IPS-18c (cell line): Measurements from ENCODE around the gene IL22RA1.

Experiments
- H3K4me3 ChIP-seq: 2 replicates; pipeline ENCODE4 v1.7.0; 2013; ENCODE audit warnings: low read depth, mild to moderate bottlenecking, low read length, moderate library complexity; ENCODE audit not compliant: insufficient read depth
- H3K9me3 ChIP-seq: one replicate; pipeline ENCODE4 v1.6.1; 2013; ENCODE audit warnings: mild to moderate bottlenecking, low read length, moderate library complexity; ENCODE audit not compliant: control insufficient read depth, insufficient read depth

The IL22RA1 gene, protein sequence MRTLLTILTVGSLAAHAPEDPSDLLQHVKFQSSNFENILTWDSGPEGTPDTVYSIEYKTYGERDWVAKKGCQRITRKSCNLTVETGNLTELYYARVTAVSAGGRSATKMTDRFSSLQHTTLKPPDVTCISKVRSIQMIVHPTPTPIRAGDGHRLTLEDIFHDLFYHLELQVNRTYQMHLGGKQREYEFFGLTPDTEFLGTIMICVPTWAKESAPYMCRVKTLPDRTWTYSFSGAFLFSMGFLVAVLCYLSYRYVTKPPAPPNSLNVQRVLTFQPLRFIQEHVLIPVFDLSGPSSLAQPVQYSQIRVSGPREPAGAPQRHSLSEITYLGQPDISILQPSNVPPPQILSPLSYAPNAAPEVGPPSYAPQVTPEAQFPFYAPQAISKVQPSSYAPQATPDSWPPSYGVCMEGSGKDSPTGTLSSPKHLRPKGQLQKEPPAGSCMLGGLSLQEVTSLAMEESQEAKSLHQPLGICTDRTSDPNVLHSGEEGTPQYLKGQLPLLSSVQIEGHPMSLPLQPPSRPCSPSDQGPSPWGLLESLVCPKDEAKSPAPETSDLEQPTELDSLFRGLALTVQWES

DNA sequence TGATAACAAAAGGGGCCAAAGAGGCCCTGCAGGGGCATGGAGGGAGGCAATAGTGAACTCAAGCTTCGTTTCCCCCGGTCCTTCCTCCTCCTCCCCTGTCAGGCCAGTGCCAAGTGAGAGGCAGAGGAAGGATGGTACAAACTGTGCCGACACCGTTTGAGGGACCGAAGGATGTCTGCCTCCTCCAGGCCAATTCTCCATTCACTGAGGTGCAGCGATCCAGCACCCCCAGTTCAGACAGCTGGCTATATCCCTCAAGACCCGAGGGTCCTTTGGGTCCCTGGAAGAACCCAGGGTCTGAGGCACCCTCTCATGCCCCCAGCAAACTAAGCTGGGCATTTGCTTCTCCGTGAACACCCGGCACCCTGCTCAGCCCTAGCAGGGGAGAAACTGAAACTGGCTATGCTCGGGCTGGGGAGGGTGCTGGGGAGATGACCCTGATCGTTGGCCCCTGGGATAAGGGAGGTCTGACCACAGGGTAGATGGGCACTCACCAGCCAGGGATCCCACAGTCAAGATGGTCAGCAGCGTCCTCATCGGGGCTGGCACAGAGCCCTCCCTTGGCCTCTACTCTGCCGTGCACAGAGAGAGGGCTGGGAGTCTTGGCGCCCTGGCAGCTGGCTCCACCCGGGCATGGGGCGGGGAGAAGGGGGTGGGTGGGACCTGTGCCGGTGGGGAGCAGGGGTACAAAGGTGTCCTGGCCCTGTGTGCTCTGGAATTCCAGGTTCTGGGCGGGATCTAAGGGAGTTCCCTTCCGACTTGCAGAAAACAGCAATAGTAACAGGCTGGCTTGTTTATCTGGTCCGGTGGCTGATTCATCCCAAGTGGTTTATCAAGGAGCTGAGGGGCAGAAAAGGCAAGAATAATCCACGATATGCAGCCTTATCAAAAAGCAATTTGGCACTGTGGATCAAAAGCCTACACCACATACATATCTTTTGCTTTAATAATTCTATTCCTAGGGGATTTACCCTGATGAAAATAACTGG is at the start of gene IL22RA1:
TSS of gene IL22RA1 (minus strand) at position 595 of the 989 bp plus-strand sequence. CDS start at position 537, 58 bp downstream.
- H3K4me3 ChIP-seq = no peak within 1 kb of the TSS

DNA sequence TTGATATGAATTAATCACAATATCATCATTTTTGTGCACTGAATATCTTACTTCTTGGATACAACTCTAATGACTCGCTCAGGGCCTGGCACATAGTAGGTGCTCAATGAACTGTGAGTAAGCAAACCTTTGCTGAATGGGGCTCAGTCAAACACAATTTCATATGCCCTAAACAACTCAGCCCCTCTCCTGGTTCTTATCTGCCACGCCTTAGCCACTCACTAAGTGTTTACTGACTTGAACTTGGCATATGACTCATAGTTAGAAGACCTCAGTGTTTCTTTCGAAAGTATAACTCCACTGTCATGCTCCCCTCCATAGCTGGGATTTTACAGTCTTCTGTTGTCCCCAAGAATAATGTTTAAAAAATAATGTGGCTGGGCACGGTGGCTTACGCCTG is 48.9 kb upstream of the IL22RA1 start:
- no peak overlapping the region for H3K4me3 ChIP-seq

More for the DNA sequence above, at the start of gene IL22RA1:
- no peaks in the 10 kb centered on the region for H3K9me3 ChIP-seq

DNA sequence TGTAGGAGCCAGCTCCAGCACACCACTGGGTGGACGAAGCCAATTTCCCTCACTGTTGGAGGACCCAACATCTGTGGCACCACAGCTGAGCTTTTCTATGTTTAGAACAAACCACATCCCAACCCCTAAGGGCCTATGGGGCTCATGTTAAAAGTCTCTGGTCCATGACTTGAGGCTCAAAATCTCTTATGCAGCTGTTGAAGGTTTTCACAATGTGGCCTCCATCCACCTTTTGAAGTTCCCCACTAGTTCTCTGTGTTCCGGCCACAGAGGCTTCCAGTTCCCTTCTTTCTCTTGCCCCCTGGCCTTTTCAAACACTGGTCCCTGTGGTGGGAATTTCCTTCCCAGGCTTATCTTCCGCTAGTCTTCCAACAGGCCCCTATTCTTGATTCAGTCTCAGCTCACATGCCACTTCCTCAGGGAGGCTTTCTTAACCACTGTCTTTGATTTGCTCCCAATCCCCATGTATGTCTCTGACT is 48.1 kb upstream of the IL22RA1 start:
- H3K9me3 ChIP-seq = no peaks in the 10 kb centered on the region
- H3K4me3 ChIP-seq = no peak overlapping the region

More for the DNA sequence above, 48.9 kb upstream of the IL22RA1 start:
- H3K9me3 ChIP-seq = no peaks in the 10 kb centered on the region

DNA sequence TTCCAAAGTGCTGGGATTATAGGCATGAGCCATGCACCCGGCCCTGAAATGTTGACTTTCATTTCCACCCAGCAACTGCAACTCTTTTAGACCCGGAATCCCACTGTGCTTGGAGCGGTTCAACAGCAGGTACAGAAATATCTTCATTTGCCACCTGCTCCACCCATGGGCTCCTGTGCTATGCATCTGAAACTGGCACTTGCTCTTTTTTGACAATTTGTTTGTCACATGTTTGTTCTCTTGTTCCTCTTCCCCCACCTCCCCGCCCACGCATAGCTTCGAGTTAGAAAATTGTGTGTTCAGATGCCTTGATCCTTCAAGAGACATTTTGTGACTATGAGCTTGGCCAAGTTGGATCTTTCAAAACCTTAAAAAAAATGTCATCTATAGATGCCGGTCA is 46.6 kb upstream of the IL22RA1 start:
- no peak overlapping the region for H3K4me3 ChIP-seq
- no peaks in the 10 kb centered on the region for H3K9me3 ChIP-seq

DNA sequence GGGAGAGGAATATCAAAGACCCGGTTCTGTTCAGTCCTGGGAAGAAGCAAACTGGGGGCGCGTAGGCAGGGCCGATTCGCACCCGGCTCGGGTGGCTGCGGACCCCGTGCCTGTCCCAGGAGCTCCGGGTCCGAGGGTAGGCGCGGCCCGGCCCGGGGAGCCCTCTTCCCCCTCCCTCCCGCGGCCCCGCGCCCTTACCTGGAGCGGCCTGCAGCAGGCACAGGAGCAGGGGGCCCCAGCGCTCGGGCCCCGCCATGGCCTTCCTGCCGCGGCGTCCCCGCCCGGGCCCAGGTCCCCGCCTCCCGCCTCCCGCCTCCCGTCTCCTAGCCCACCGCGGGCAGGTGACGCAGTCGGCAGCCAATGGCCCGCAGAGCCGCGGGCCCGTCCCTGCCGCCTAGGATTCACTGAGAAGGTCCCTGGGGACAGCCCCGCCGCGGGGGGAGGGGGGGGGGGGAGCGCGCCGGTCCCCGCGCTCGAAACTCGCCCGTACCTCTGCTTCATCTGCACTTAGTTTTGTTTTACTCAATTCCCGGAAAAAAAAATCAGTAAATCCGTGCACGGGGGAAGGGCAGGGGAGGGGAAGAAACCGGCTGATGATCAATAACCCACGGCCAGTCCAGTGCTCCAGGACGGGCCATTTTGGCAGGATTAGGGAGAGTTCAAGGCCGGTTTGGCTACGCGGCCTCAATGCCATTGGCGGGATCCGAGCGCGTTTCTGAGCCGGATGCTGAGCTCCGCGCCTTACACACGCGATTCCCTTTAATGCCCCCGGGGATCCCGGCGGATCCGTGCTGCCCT is 44.3 kb upstream of the IL22RA1 start, which contains the start of gene IFNLR1:
TSS of gene IFNLR1 (minus strand) at position 297 of the 798 bp plus-strand sequence. CDS start at position 256, 41 bp downstream.
- Histone ChIP-seq H3K4me3 (peak within 1 kb of the TSS; percentile 61), H3K9me3 (no peaks in the 10 kb centered on the region)

DNA sequence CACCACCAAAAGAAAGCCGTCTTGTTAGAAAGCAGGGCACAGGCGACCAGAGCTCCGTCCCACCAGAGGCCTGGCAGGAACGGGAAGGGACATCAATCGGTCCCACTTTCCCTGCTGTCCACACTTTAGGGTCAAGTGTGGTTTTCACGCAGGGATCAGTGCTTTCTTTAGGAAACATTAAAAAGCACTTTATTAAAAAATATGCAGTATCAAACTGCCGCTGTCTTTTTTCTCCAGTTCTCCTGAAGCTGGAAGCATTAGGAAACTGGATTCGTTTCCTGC is 43.7 kb upstream of the IL22RA1 start:
- H3K4me3 ChIP-seq = peak overlapping the region; percentile 61
- H3K9me3 ChIP-seq = no peaks in the 10 kb centered on the region

DNA sequence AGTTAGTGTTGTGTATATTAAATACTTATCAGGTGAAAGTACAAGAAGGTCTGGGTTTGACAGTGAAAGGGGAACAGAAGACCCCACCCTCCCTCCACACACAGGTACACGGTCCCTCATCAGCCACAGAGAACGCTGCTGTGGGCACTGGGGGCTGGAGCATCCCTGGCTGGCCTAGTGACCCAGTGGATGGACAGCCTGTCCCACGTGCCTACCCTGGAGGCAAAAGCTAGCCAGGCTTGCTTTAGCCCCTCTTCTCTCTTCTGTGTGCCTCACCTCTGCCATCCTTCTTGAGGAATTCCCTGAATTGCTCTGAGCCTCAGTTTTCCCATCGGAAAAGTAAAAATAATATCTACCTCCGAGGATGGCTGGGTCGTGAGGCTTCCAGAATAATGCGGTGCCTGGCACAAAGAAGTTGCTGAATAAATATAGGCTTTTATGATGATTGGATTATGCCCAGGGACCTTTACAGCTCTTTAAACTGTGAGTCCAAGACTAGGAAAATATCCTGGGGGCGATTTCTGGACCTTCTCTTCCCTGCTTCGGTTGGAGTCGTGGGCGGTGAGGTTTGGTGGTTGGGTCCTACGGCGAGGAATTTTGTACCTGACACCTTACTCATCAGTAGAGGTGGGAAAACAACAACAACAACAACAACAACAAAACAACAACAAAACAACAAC is 43.2 kb upstream of the IL22RA1 start:
- Histone ChIP-seq H3K9me3 (no peaks in the 10 kb centered on the region), H3K4me3 (peak overlapping the region; percentile 61; the same call in 1 of the 2 replicates)

DNA sequence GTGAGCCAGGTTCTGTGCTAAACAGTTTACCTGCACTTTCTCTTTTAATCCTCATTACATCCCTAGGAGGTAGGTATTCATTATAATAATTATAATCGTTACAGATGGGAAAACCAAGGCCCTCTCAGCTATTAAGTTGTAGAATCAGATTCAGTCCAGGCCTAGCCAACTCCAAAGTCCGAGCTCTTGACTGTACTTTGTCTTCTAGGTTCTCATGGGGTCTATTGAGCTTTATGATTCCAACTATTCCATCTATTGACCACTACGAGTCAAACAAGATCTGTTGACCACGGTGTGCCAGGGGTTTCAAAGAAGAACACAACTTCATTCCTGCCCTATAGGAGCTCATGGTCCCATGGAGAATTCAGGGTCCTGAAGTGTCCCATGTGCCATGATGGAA is 42.1 kb upstream of the IL22RA1 start:
- H3K9me3 ChIP-seq = no peaks in the 10 kb centered on the region
- no peak overlapping the region for H3K4me3 ChIP-seq

DNA sequence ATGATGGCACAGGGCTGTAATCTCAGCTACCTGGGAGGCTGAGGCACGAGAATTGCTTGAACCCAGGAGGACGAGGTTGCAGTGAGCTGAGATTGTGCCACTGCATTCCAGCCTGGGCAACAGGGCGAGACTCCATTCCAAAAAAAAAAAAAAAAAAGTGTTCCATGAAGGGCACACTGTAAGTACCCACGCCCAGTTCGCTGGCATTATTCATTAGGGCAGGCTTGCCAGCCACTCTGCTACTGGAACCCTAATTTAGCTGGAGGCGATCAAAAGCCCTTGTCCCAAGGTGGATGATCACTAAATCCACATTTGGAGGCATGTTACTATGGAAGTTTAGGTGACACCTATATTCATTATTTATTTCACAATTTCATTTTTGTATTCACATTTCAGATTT is 39.1 kb upstream of the IL22RA1 start:
- Histone ChIP-seq H3K4me3 (no peak overlapping the region), H3K9me3 (no peaks in the 10 kb centered on the region)

DNA sequence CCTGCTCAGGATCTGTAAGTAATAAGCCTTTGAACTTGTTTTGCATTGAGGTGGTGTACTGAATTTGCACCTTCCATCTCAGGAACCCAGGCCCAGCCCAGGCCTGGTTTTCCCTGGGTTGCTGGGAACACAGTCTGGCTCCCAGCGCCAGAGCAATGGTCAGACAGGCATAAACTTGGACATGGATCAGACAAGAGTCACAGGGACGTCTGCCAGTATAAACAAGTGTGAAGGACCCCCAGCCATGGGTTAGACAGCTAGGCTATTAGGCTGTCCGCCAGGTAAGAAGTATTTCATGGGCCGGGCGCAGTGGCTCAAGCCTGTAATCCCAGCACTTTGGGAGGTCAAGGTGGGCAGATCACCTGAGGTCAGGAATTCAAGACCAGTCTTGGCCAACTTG is 38.7 kb upstream of the IL22RA1 start:
- Histone ChIP-seq H3K9me3 (no peaks in the 10 kb centered on the region), H3K4me3 (no peak overlapping the region)

DNA sequence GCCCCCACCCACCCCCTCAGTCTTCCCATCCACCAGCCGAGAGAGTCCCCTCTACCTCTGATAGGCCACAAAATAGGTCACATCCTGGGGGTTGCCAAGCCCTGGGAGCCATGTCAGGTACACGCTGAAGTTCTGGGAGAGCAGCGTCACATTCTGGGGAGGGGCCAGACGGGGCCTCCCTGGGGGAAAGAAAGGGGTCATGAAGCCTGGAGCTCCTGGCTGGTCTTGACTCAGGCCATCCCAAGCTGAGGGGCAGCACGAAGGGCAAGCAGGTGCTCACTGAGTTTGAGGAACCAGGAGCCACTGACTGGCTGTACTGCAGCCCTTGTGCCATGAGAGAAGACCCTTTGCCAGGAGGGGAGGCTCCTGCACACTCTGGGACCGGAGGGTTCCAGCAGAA is 37.7 kb upstream of the IL22RA1 start:
- no peak overlapping the region for H3K4me3 ChIP-seq
- H3K9me3 ChIP-seq = no peaks in the 10 kb centered on the region

DNA sequence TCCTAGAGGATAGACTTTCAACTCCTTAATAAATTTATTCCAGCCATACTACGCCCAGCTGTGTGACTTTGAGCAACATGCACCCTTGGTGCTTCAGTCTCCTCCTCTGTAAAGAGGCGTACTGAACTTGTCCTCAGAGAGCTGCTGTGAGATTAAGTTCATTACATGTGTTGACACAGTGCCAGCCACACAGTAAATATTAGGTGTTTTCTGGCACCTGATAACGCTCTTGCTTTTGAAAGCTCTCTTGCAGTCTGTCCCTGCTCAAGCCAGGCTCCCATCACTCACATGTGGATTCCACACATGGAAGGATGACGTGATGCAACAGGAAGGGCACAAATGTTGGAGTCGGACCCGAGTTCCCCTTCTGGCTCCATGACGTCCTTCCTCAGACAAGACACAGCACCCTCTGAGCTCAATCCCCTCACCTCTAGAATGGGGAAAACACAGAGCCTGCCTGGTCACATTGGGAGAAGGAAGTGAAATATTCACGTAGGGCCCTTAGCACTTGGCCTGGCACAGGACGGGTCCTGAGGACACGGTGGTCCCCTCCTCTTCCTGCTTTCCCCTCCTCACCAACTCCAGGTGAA is 36.4 kb upstream of the IL22RA1 start:
- Histone ChIP-seq H3K9me3 (no peaks in the 10 kb centered on the region), H3K4me3 (no peak overlapping the region)

DNA sequence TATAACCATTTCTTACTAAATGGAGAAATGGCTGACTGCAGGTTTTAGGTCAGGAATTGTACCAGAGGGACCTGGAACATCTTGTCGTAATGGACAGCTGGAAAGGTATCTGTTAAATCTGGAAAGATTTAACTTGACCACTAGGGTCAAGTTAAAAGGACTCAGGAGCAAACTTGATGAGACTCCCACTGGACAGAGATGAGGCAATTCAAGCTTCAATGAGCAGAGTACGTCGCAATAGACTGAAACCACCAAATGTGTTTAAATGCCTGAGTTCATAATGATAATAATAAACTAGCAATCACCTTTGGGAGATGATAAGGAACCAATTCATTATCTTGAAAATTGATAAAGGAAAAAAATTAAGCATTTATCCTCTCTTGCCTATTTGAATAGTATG is 35.5 kb upstream of the IL22RA1 start:
- Histone ChIP-seq H3K9me3 (no peaks in the 10 kb centered on the region), H3K4me3 (no peak overlapping the region)

DNA sequence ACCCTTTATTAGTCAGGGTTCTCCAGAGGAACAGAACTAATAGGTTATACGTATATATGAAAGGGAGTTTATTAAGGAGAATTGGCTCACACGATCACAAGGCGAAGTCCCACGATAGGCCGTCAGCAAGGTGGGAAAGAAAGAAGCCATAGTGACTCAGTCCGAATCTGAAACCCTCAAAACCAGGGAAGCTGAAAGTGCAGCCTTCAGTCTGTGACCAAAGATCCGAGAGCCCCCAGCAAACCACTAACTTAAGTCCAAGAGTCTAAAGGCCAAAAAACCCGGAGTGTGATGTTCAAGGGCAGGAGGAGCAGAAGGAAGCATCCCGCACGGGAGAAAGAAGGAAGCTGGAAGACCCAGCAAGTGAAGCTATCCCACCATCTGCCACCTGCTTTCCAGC is 34.2 kb upstream of the IL22RA1 start:
- Histone ChIP-seq H3K9me3 (no peaks in the 10 kb centered on the region), H3K4me3 (no peak overlapping the region)

DNA sequence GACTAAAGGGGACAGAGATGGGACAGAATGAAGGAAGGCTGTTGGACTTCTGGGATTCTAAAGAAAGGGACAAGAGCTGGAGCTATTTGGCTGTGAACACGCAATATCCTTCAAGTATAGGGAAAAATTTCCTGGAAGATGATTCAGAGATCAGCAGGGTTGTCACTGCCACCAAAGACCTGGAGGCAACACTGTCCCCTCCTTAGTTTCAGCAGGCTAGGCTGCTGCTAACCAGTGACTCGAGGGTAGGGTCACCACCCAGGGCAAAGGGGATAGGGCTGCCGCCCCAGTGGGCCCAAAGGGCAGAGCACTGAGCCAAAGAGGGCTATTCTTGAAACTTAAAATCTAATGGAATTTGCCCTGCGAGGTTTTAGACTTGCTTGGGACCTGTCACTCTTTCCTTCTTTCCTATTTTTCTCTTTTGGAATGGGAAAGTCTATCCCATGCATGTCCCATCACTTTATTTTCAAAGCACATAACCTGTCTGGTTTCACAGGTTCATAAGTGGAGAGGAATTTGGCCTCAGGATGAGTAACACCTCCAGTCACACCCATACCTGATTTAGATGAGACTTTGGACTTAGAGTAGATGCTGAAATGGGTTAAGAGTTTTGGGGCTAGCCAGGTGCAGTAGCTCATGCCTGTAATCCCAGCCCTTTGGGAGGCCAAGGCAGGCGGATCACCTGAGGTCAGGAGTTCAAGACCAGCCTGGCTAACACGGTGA is 32.3 kb upstream of the IL22RA1 start:
- Histone ChIP-seq H3K4me3 (no peak overlapping the region), H3K9me3 (no peaks in the 10 kb centered on the region)
